HepG2 (cell line): ENCODE data around the gene HMBS. TPM values are rescaled to one million over a fixed set of nuclear protein-coding genes. Genes with fewer than 3 reads are reported as not detected.
A peak's percentile ranks its signal among the peaks of the same experiment; 100 is the strongest.

Experiments used
- CEBPB ChIP-seq: IDR thresholded peaks from 2 replicates; pipeline ENCODE4 v1.6.1; 2011; ENCODE audit warnings: low read depth, low read length, improper control_type of control experiment, borderline replicate concordance
- CHCHD3 ChIP-seq: sonication (generic); formaldehyde crosslinking; IDR thresholded peaks from 2 replicates; pipeline ENCODE4 v1.8.0; 2022; ENCODE audit warnings: mild to moderate bottlenecking, missing genetic modification reagents, moderate library complexity
- FLYWCH1 ChIP-seq: sonication (generic); formaldehyde crosslinking; IDR thresholded peaks from 2 replicates; pipeline ENCODE4 v1.8.1; 2023; ENCODE audit warnings: mild to moderate bottlenecking, missing genetic modification reagents
- GATA4 ChIP-seq: sonication (generic); IDR thresholded peaks from 2 replicates; pipeline ENCODE4 v1.6.1; 2016; ENCODE audit warnings: antibody characterized with exemption, low read depth, borderline replicate concordance
- HOXA7 ChIP-seq: sonication (generic); formaldehyde crosslinking; IDR thresholded peaks from 2 replicates; pipeline ENCODE4 v1.8.1; 2022; ENCODE audit warnings: mild to moderate bottlenecking, missing genetic modification reagents, moderate library complexity
- MATR3 ChIP-seq: sonication (generic); formaldehyde crosslinking; IDR thresholded peaks from 2 replicates; pipeline ENCODE4 v1.4.0; 2020; ENCODE audit warnings: missing genetic modification reagents
- TEAD3 ChIP-seq: optimal IDR thresholded peaks from 2 replicates; pipeline ENCODE3; 2016; ENCODE audit warnings: borderline replicate concordance
- ZNF3 ChIP-seq: IDR thresholded peaks from 2 replicates; pipeline ENCODE4 v1.7.0; 2017; ENCODE audit warnings: inconsistent platforms
- ZNF432 ChIP-seq: sonication (generic); formaldehyde crosslinking; IDR thresholded peaks from 2 replicates; pipeline ENCODE4 v1.5.0; 2020; ENCODE audit warnings: missing genetic modification reagents, mild to moderate bottlenecking, borderline replicate concordance
- ZNF546 ChIP-seq: sonication (generic); formaldehyde crosslinking; conservative IDR thresholded peaks from 2 replicates; pipeline ENCODE4 v1.8.1; 2023; ENCODE audit warnings: mild to moderate bottlenecking, missing genetic modification reagents
- ZNF616 ChIP-seq: sonication (generic); formaldehyde crosslinking; IDR thresholded peaks from 2 replicates; pipeline ENCODE4 v1.5.0; 2020; ENCODE audit warnings: low read depth, mild to moderate bottlenecking, missing genetic modification reagents
- ZNF773 ChIP-seq: sonication (generic); formaldehyde crosslinking; IDR thresholded peaks from 2 replicates; pipeline ENCODE4 v1.4.0; 2020; ENCODE audit warnings: missing genetic modification reagents, borderline replicate concordance
- ZSCAN21 ChIP-seq: sonication (generic); formaldehyde crosslinking; IDR thresholded peaks from 2 replicates; pipeline ENCODE4 v1.8.0; 2022; ENCODE audit warnings: mild to moderate bottlenecking, missing genetic modification reagents, moderate library complexity, borderline replicate concordance
- polyA plus RNA-seq, 8 experiments: library from polyadenylated mRNA; depleted of rRNA in 3 of 8; stranded (reverse) in 7 of 8; unstranded in 1 of 8; fragments of >200 nt; fragmentation: Illumina TruSeq in 4 of 8; extraction: Trizol in 4 of 8; gene quantifications; 2 replicates each; pipeline versions ENCODE4 v1.2.1 to v1.2.3, GENCODE V29; 2011 to 2016; ENCODE audit warnings: low read depth in 4 of 8, missing spikeins in 1 of 8, mixed read lengths in 1 of 8; ENCODE audit not compliant: insufficient read depth in 1 of 8
- total RNA-seq, 5 experiments: library from RNA; depleted of rRNA; stranded (reverse); fragments of >200 nt; fragmentation: Illumina TruSeq; extraction: Trizol; gene quantifications; 2 replicates each; pipeline ENCODE4 v1.2.3, GENCODE V29; 2016; ENCODE audit warnings: low read depth in 1 of 5
- TF ChIP-seq, protein P1 (sequence below): sonication (generic); formaldehyde crosslinking; IDR thresholded peaks from 2 replicates; pipeline ENCODE4 v1.5.1; 2020; ENCODE audit warnings: mild to moderate bottlenecking, missing genetic modification reagents, moderate library complexity
- TF ChIP-seq, protein P2 (sequence below): sonication (generic); formaldehyde crosslinking; IDR thresholded peaks from 2 replicates; pipeline ENCODE4 v1.8.1; 2023; ENCODE audit warnings: mild to moderate bottlenecking, moderate library complexity, missing genetic modification reagents
- TF ChIP-seq, protein P3 (sequence below): conservative IDR thresholded peaks from 2 replicates; pipeline ENCODE4 v1.6.1; 2018; ENCODE audit warnings: missing genetic modification reagents
- TF ChIP-seq, protein P4 (sequence below): sonication (generic); formaldehyde crosslinking; IDR thresholded peaks from 2 replicates; pipeline ENCODE4 v1.4.0; 2020; ENCODE audit warnings: mild to moderate bottlenecking, missing genetic modification reagents
- TF ChIP-seq, protein P5 (sequence below): IDR thresholded peaks from 2 replicates; pipeline ENCODE4 v1.6.1; 2016; ENCODE audit warnings: missing compliant biosample characterization, missing genetic modification reagents, borderline replicate concordance
- TF ChIP-seq, protein P6 (sequence below): sonication (generic); formaldehyde crosslinking; IDR thresholded peaks from 2 replicates; pipeline ENCODE4 v1.4.0; 2020; ENCODE audit warnings: mild to moderate bottlenecking, missing genetic modification reagents

Gene HMBS
- total and polyA plus RNA-seq, 2 of the 13 experiments (the other 11 are each of a cell fraction or from before 2014, with no cell fraction given): 9.4 to 46.9 TPM

DNA sequence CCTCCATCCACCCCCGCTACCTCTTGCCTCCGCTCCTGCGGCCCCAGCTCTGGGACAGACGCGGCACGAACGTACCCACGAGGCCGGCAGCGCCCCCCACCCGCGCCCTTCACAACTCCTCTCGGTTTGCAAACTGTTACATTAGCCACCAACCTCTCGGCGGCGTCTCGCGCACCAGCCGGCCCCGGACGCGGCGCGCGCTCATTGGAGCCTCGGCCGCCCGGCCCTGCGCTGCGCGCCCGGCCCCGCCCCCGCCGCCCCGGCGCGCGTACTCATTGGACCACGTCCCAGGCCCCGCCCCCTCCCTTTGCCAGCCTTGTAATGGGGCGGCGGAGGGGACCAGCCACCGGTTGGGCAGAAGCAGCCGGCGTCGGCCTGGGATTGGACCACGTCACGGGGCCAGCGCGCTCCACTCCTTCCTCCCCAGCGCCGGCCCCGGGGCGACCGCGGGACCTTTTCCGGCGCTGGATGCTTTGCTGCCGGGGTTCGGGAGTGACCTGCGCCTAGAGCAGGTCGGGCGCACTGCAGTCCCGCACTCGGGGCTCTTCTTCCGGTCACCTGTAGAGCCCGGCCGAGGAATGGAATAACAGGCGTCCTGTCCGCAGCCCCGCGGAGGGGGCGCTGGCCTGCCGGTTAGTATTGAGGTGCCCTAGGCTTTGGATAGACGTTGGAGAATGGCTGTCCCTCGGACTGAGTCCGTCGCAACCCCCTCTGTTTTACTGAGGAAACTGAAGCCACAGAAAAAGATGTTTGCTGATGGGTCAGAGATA is 27.5 kb upstream of the HMBS start, which contains the start of gene HYOU1 (continued):
- TF ChIP-seq, protein P1, sequence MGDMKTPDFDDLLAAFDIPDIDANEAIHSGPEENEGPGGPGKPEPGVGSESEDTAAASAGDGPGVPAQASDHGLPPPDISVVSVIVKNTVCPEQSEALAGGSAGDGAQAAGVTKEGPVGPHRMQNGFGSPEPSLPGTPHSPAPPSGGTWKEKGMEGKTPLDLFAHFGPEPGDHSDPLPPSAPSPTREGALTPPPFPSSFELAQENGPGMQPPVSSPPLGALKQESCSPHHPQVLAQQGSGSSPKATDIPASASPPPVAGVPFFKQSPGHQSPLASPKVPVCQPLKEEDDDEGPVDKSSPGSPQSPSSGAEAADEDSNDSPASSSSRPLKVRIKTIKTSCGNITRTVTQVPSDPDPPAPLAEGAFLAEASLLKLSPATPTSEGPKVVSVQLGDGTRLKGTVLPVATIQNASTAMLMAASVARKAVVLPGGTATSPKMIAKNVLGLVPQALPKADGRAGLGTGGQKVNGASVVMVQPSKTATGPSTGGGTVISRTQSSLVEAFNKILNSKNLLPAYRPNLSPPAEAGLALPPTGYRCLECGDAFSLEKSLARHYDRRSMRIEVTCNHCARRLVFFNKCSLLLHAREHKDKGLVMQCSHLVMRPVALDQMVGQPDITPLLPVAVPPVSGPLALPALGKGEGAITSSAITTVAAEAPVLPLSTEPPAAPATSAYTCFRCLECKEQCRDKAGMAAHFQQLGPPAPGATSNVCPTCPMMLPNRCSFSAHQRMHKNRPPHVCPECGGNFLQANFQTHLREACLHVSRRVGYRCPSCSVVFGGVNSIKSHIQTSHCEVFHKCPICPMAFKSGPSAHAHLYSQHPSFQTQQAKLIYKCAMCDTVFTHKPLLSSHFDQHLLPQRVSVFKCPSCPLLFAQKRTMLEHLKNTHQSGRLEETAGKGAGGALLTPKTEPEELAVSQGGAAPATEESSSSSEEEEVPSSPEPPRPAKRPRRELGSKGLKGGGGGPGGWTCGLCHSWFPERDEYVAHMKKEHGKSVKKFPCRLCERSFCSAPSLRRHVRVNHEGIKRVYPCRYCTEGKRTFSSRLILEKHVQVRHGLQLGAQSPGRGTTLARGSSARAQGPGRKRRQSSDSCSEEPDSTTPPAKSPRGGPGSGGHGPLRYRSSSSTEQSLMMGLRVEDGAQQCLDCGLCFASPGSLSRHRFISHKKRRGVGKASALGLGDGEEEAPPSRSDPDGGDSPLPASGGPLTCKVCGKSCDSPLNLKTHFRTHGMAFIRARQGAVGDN (CRISPR knock-in tag): peak; percentile 78
- TF ChIP-seq ZSCAN21 (CRISPR knock-in tag): peak; percentile 3; the same call in 1 of the 2 replicates
- TF ChIP-seq MATR3 (CRISPR knock-in tag): no peak
- TF ChIP-seq, protein P2, sequence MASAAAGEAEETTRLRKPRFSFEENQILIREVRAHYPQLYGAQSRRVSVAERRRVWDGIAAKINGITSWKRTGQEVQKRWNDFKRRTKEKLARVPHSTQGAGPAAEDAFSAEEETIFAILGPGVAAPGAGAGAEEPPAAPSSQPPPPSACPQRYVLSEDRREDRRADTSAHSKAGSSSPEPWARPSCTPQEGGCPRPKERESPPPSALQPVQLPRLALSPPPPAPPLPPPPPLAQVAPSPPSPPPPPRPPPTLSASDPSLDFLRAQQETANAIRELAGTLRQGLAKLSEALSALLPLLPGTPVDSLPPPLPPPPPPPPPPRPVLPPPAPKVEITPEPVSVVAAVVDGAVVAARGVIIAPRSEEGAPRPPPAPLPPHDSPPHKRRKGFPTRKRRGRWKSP: peak; percentile 48; the same call in 1 of the 2 replicates
- TF ChIP-seq FLYWCH1 (CRISPR knock-in tag): no peak
- TF ChIP-seq CHCHD3: no peak
- TF ChIP-seq, protein P3, sequence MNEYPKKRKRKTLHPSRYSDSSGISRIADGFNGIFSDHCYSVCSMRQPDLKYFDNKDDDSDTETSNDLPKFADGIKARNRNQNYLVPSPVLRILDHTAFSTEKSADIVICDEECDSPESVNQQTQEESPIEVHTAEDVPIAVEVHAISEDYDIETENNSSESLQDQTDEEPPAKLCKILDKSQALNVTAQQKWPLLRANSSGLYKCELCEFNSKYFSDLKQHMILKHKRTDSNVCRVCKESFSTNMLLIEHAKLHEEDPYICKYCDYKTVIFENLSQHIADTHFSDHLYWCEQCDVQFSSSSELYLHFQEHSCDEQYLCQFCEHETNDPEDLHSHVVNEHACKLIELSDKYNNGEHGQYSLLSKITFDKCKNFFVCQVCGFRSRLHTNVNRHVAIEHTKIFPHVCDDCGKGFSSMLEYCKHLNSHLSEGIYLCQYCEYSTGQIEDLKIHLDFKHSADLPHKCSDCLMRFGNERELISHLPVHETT (CRISPR knock-in tag): peak; percentile 97
- no peak for TF ChIP-seq ZNF773 (CRISPR knock-in tag)
- no peak for TF ChIP-seq CEBPB
- no peak for TF ChIP-seq ZNF3
- TF ChIP-seq, protein P4, sequence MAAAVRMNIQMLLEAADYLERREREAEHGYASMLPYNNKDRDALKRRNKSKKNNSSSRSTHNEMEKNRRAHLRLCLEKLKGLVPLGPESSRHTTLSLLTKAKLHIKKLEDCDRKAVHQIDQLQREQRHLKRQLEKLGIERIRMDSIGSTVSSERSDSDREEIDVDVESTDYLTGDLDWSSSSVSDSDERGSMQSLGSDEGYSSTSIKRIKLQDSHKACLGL (CRISPR knock-in tag): peak; percentile 24; the same call in 1 of the 2 replicates
- no peak for TF ChIP-seq ZNF546 (CRISPR knock-in tag)
- TF ChIP-seq, protein P5, sequence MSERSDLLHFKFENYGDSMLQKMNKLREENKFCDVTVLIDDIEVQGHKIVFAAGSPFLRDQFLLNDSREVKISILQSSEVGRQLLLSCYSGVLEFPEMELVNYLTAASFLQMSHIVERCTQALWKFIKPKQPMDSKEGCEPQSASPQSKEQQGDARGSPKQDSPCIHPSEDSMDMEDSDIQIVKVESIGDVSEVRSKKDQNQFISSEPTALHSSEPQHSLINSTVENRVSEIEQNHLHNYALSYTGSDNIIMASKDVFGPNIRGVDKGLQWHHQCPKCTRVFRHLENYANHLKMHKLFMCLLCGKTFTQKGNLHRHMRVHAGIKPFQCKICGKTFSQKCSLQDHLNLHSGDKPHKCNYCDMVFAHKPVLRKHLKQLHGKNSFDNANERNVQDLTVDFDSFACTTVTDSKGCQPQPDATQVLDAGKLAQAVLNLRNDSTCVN (CRISPR knock-in tag): peak; percentile 83
- no peak for TF ChIP-seq TEAD3 (CRISPR knock-in tag)
- TF ChIP-seq ZNF432 (CRISPR knock-in tag): no peak
- TF ChIP-seq HOXA7 (CRISPR knock-in tag): no peak
- TF ChIP-seq ZNF616 (CRISPR knock-in tag): no peak
- TF ChIP-seq, protein P6, sequence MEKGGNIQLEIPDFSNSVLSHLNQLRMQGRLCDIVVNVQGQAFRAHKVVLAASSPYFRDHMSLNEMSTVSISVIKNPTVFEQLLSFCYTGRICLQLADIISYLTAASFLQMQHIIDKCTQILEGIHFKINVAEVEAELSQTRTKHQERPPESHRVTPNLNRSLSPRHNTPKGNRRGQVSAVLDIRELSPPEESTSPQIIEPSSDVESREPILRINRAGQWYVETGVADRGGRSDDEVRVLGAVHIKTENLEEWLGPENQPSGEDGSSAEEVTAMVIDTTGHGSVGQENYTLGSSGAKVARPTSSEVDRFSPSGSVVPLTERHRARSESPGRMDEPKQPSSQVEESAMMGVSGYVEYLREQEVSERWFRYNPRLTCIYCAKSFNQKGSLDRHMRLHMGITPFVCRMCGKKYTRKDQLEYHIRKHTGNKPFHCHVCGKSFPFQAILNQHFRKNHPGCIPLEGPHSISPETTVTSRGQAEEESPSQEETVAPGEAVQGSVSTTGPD (CRISPR knock-in tag): no peak
- no peak for TF ChIP-seq GATA4
